NCI-H1436 treated with DMSO at 0.1 percent for 48 hours (cell line): ENCODE measurements around the gene IYD.

Experiments
- DNase-seq: peaks from one replicate; lab custom pipeline; 2025; lab: John Stamatoyannopoulos, UW

The IYD gene

GRCh38 chr6:150368762-150369161 is at the start of gene IYD:
IYD (plus strand) TSS chr6:150369012; CDS start chr6:150369032, 20 bp downstream.
- DNase-seq, result no peak

DNA sequence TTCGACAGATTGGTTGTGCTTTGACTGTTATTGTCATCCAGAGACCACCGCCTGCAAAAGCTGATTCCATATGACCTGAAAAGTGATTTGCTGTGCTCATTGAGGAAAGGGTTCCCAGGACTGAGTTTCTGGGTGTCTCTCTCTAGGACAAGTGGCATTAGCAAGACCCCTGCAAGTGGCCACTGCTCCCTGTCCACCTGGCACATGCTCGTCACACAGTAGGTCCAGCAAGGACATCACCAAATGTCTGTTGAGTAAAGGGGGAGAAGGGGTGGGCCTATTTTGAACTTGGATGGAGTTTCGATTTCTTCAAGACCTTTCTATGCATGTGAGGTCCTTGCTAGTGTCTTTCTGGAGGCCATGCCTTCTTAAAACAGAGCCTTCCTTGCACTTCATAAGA is 48.9 kb upstream of the IYD start:
- no peak for DNase-seq

- no peak for DNase-seq
These were observed 48.4 kb upstream of the IYD start for GRCh38 chr6:150320442-150320841.

DNA sequence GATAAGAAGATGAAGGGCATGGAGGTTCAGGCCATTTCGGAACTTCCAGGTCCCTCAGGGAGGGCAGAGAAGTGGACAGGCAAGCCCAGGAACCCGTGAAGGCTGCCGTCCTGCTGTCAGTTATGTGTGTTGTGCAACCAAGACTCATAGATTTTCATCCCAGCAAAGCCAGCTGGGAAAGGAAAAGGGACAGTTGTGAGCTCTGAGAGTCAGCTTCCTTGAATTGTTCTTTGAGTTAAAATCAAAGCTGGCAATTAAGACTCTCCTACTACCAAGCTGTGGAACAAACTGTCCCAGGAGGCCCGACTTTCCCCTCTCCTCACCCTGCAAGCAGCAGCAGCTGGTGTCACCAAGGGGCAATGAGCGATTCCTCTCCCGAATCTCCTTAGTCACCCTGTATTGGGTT is 46.3 kb upstream of the IYD start:
- DNase-seq, result no peak

GRCh38 chr6:150323205-150323604 is 45.6 kb upstream of the IYD start:
- DNase-seq, result no peak

- no peak for DNase-seq
These were observed 44.8 kb upstream of the IYD start for GRCh38 chr6:150324044-150324443.

DNA sequence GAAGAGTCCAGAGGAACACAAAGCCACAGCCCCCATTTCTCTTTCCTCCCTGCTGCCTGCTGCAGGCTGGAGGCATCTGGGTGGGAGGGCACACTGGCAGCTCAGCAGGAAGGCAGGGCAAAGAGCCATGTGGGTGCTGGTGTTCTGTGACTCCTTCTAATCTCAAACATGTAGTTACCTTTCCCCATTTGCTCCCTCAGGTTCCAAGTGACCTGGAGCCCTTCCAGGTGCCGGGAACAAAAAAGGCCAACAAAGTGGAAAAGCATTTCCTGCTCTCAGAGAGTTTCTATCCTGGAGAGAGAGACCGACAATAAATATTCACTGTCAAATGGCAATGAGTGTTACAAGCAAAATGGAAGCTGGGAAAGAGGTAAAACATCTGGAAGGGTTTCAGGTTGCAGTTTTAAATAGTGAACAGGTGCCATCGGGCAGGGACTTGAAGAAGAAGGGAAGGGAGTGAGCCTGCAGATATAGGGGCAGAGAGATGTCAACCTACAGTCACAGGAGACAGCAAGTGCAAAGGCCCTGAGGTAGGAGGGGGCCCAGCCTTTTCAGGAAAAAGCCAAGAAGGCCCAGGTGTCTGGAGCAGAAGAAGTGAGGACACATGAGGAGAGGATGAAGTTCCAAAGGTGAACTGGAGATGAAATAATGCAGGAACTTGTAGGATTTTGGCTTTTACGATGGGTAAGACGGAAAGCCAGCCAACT is 43.6 kb upstream of the IYD start:
- DNase-seq, result no peak

DNA sequence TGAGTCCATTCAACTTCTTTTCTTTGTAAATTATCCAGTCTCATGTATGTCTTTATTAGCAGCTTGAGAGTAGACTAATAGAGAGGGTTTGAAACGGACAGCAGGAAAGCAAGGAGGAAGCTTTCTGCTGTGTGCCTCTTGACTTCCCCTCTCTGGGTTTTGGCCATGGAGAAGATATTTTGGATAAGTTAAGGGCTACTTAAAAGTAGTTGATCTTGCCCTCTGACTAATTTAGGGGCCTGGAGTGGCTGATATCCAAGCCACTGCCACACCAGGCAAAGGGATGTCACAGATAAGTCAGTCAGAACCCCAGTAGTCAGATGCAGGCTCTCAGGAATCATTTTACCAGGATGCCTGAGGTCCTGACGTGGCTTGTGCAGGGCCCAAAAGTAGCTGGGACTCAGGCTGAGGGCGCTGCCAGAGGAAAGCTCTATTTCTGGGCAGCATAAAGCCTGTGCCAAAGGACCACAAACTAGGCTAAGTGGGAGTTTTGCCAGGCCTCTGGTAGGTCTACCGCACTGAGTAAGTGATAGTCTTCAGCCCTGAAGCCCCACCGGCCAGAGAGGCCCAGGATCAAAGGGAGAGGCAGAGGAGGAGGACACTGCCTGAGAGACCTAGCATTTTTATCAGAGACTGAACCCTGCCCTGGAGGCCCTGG is 41.6 kb upstream of the IYD start:
- DNase-seq, result no peak

DNA sequence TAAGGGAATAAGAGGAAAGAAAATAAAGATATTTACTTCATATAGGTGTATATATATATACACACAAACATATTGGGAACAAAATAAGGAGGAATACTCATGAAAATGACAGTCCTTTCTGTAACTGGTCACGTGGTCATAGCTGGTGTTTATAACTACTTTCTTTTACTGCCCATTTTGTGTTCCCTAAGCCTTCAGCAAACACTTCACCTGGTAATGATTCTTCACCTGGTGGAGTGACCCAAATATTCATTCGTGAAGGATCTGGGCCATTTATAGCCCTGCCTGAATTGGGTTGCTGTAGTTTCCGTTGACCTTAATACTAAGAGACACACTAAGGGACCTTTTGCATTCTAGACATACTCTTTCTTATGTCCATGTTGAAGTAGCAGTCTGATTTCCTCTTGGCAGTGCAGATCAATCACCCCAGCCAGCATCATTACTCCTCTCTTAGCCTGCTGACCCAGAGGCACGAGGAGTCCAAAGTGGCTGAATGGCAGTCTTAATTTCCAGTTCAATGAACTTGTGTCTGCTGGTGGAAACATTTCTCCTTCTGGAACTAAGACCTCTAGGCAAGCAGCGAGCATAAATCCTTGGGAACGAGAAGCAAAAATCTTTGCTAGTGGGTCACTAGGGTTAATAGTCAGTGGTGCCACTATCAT is 39.9 kb upstream of the IYD start:
- no peak for DNase-seq

DNA sequence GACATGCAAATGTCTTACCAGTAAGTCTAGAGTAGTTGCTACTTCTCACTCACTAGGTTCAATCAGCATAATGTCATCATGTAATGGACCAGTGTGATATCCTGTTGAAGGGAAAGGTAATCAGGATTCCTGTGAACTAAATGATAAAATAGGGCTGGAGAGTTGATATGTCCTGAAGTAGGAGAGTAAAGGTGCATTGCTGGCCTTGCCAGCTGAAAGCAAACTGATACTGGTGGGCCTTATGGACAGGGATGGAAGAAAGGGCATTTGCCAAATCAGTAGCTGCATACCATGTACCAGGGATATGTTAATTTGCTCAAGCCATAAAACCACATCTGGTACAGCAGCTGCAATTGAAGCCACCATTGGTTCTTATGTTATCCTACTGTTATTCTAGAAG is 37.5 kb upstream of the IYD start:
- no peak for DNase-seq

- no peak for DNase-seq
These were observed 35.8 kb upstream of the IYD start for GRCh38 chr6:150332939-150333584.

- DNase-seq, result no peak
These were observed 35.2 kb upstream of the IYD start for GRCh38 chr6:150333585-150333941.

- DNase-seq, result no peak
These were observed 33.7 kb upstream of the IYD start for GRCh38 chr6:150334790-150335783.

DNA sequence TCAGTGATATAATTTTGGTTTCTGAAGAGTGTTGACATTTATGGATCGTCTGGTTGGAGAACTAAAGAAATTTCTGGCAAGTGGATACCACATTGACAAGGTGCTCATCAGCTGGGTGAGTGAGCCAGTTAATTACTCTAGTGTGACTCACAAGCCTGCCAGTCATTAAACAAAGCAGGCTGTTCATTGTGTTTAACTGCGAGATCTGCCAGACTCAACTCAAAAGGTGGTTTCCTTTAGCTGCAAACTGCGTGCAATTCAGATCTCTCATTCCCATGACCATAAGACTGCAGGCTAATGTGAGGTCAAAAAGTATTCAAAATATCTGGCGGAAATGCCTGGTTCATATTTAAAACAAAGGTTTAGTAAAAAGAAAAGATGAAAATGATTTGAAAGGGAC is 32.5 kb upstream of the IYD start:
- DNase-seq, result no peak

GRCh38 chr6:150336708-150337107 is 32.1 kb upstream of the IYD start:
- no peak for DNase-seq

DNA sequence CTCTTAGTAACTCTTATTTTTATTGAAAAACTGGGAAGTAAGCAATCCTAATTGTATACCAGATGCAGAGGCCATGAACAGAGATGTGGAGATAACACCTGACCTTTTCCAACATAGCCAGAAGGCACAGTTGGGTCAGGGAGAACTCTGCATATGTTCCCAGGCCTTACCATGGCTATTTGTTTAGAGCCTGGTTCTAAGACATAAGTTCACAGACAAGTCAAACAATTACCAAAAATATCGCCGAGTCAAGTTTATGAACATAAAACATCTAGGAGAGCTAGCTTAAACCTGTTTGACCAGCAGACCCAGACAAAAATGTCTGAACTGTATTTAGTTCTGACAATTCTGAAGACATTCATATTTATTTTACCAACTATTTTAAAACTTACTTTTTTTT is 26.7 kb upstream of the IYD start:
- DNase-seq, result no peak

DNA sequence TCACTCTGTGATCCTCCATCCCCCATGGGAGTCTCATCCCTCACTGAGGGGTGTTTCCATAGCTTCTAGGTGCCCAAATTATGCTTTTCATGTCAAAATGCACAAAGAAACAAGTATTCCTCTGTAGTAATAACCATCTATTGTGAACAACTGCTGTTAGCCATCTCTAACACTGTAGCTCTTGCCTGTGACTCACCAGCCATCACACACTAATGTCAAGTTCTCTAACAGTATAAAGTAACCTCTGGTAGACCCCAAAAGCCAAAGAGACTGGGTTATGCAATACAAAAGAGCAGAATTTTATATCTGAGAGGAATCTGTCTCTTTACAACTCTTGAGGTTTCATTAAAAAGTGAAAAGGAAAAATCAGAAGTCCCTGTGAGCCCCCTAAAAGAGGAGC is 25.4 kb upstream of the IYD start:
- no peak for DNase-seq

DNA sequence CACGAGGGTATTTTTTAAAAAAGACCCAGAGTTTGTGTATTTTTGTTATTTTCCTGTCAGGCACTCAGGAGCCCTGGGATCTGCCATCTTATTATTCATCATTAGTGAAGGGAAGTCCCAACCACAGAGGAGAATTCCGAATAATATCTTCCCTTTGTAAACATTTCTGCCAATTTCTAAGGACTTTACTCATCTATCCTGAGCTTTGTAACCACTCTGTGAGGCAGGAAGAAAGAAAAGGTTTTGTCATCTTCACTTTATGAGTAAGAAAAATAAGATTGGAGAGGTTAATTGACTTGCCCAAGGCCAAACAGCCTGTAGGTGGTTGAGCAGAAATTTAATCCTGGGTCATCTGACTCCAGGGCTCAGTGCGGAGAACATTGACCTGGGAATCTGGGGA is 23.0 kb upstream of the IYD start:
- no peak for DNase-seq

GRCh38 chr6:150346346-150346745 is 22.5 kb upstream of the IYD start:
- DNase-seq, result no peak

- DNase-seq, result no peak
These were observed 21.0 kb upstream of the IYD start for GRCh38 chr6:150347845-150348244.

DNA sequence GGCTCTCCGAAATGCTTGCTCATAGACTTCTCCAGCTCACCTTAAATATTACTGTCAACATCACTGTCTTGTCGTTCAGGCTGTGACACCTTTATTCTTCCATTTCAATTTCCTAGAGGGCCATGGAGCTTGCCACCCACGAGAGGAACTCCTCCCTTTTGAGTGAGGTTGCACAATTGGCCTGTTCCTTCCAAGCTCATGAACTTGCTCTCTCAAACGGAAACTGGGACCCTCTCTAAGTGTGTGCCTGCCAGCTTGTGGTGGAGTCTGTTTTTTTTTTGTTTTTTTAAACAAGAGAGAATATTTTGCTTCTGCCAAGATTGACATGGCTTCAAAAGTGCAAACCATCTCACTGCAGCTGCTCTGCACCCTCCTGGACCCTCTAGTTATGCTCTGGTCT is 19.3 kb upstream of the IYD start:
- DNase-seq, result no peak
